GM03348 (cell line): ENCODE data around the gene ABHD2.
"Not testable (repeated sequence)": the region's sequence is repeated elsewhere in the genome, so short reads cannot be mapped to it uniquely, and the experiment has no call there.

Experiments used
- DNase-seq: peaks from one replicate; pipeline ENCODE4 v3.0.0; 2012; ENCODE audit warnings: low spot score

The ABHD2 gene

DNA sequence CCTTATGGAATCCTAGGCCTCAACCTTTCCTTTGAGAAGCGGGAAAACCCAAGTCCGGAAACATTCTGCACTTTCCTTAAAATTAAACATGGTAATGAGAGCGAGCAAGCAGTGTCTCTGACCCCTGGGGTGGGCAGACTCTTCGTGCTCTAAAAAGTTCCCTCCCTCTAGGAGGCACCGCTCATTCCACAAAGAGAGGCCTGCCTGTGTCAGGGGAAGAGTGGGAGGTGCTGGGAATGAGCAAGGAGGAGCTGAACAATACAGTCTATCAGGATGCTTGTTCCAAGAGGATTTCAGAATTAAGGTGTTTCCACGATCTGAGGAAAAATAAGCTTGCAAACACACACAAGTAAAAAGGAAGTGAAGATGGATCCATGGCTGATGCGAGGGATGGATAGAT, 139.2 kb downstream of the ABHD2 start:
- no peak for DNase-seq

DNA sequence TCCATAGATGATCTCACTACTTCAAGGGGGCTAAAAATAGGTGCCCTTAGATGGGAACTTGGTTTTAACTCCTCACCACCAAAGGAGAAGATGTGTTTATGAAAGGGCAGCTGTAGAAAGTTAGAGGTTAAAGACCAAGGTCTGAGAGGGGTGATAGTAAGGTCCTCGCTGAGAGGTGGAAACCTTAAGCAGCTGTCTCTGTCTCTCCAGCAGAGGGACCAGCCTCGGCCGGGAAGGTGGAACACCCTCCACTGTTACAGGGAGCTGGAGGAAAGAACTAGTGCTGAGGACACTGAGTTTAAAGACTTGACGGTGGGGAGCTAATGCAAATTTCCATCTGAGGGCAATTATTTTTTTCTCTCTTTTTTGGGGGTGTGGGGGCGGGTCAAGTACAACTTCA, 142.0 kb downstream of the ABHD2 start:
- DNase-seq: peak; percentile 19

DNA sequence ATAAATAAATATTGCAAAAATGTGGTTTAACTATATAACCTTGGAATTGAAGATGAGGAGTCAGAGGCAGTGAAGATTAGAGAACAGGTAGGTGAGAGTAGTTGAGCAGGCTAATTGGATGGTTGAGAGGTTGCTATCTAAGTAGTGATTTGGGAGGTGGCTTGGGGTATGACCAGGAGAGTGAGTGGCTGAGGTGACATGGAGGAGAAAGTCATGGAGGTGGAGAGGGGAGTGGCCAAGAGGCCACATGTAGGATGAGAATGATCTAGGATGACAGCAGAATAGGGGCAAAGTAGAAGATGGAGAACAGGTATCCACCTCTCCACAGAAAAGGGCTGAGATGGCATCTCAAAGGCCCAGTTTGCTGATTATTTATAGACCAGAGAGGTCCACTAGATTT, 143.6 kb downstream of the ABHD2 start:
- no peak for DNase-seq

DNA sequence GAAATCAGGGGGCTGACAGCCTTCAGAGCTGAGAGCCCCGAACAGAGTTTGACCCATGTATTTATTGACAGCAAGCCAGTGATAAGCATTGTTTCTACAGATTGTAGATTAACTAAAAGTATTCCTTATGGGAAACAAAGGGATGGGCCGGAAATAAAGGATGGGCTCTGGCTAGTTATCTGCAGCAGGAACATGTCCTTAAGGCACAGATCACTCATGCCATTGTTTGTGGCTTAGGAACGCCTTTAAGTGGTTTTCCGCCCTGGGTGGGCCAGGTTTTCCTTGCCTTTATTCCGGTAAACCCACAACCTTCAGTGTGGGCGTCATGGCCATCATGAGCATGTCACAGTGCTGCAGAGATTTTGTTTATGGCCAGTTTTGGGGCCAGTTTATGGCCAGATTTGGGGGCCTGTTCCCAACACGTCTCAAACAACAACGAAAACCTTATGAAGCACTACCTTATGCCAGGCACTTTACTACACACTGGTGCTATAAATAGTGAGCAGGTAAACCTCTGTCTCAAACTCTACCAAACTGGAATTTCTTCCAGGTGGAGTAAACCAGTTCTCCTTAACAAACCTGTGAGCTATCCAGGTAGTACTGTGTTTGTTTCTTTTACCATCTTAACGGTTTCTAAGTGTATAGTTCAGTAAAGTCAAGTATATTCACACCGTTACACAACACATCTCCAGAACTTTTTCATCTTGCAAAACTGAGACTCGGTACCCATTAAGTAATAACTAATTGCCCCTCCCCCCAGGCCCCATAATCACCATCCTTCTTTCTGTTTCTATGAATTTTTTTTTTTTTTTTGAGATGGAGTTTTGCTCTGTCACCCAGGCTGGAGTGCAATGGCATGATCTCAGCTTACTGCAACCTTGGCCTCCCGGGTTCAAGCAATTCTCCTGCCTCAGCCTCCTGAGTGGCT, 151.9 kb downstream of the ABHD2 start:
- not testable (repeated sequence) for DNase-seq

DNA sequence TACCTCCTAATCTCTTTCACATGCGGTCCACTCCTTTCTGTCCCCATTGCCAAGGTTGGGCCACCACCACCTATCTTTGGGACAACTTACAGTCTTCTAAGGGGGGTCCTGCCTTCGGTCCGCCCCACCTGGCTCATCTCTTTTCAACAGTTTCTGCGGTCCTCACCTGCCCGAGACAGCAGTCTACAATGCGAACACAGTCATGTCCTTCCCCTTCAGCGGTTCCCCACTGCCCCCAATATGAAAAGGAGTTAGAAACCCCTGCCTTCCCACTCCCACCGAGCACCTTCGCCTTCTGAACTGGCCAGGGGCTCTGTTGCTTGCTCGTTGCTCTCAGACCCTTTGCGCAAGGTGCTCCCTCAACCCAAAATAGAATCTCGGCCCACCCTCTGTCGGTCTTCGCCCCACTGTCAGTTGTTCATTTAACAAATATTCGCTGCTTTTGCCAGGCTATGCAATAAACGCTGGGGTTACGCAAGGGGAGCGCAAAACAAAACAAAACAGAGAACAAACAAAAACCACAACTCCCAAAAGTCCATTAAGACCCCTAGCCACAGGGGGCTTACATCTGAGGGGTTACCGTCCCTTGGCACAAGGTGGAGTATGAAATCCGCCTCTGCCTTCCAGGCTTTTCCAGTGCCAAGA, 154.9 kb downstream of the ABHD2 start:
- peak; percentile 58 for DNase-seq

DNA sequence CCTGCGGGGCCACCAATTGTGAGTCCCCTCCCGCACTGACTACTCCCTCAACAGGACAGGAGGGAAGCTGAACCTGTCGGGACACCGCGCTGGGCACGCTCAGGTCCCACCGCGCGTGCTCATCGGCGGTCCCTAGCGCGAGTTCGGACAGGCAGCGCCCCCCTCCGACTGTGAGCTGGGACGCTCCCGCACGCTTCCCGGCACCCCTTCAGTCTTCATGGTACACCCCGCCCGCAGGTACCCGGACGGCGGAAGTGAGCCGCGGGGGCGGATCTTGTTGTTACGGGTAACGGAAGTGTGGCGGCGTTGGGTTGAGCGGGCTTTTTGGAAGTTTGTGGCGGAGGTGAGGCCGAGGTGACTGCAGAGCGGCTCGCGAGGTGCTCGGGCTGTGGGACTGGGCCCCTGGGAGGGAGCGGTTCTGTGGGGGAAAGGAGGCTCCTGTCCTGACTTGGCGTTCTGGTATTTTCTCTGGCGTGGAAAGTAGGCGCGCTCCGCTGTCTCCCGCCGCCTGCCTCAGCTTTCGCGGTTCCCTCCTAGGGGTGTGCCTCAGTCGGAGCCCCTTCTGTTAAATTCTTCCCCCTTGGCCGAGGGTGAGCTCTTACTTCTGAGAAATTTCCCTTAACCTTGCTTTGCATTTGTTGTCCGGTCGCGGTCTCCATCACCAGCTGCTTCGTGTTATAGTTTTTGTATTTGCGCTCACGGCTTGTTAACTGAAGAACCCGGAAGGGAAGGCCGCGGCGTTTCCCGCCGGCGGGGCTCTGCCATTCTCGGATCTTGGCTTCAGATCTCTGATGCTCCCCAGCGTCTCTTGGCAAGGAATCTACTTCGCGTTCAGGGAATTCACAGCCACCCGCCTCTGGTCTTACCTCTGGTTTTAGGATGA, 155.7 kb downstream of the ABHD2 start, which contains the start of gene FANCI:
Gene FANCI, plus strand, starts transcription at position 289 of the 883 bp plus-strand sequence. CDS start 3,669 bp downstream, outside the sequence.
- peak; percentile 97 for DNase-seq

DNA sequence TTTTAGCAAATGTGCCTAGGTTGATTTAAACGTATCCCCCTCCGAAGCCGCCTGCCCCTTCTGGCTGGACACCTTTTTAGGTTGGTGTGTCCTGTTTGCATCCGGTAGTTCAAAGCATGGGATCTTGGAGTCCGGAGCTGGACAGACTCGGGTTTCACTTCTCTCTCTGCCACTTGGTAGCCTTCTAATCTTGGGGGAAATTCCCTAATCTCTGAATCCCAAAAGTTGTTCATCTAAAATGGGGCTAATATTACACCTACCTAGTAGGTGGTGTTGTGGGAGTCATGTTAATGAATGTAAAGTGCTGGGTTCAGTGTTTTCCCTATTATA, 156.3 kb downstream of the ABHD2 start:
- no peak for DNase-seq

DNA sequence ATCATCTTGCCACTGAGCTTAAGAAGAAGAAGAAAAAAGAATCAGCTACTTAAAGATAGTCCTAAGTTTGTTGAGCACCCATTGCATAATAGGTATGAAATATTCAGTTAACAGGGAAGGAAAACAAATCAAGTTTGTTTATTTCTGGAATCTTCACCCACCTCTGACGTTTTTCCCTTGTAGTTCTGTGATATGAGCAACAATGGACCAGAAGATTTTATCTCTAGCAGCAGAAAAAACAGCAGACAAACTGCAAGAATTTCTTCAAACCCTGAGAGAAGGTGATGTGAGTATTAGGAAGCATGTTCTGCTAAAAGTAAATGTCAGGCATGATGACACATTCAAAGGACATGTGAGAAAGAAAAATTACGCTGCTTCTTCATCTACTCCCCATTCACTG, 159.2 kb downstream of the ABHD2 start:
- no peak for DNase-seq

DNA sequence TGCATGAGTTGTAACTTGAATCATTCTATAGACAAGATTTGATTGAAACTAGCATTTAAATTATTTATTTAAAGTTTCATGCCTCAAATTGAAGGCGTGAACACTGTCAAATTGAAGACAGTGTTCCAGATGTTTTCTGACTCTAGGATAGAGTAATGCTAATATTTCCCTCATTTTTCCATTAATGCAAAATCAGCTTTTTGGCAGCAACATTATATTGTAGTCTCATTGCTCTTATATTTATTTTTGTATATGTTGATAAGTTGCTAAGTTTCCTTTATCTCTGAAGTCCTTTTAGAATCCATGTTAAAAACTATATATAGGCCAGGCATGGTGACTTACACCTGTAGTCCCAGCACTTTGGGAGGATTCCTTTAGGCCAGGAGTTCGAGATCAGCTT, 160.3 kb downstream of the ABHD2 start:
- DNase-seq: no peak

DNA sequence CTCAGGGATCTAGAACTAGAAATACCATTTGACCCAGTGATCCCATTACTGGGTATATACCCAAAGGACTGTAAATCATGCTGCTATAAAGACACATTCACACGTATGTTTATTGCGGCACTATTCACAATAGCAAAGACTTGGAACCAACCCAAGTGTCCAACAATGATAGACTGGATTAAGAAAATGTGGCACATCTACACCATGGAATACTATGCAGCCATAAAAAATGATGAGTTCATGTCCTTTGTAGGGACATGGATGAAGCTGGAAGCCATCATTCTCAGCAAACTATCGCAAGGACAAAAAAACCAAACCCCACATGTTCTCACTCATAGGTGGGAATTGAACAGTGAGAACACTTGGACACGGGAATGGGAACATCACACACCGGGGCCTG, 161.9 kb downstream of the ABHD2 start:
- DNase-seq: not testable (repeated sequence)
